Mesenchymal stem cell (in vitro differentiated cells and primary cell): Measurements from ENCODE around the gene LYZL2.

Source experiments
- DNase-seq: peaks from one replicate; pipeline ENCODE4 v3.0.0-alpha.2; 2013
- H2AFZ ChIP-seq: one replicate; pipeline ENCODE4 v1.6.1; 2013; ENCODE audit warnings: low read depth, mild to moderate bottlenecking, control low read depth, inconsistent platforms, low read length, moderate library complexity
- H2AK5ac ChIP-seq: 2 replicates; pipeline ENCODE4 v1.6.1; 2013; ENCODE audit warnings: low read length, moderate library complexity, mild to moderate bottlenecking, inconsistent platforms; ENCODE audit not compliant: severe bottlenecking
- H2BK120ac ChIP-seq: one replicate; pipeline ENCODE4 v1.6.1; 2013; ENCODE audit warnings: low read depth, mild to moderate bottlenecking, inconsistent platforms, low read length, moderate library complexity
- H2BK12ac ChIP-seq, 2 experiments: one replicate each; pipeline ENCODE4 v1.6.1; 2013; ENCODE audit warnings: inconsistent platforms in 2 of 2, low read length in 2 of 2, mild to moderate bottlenecking in 2 of 2, moderate library complexity in 2 of 2, control low read depth in 1 of 2
- H2BK15ac ChIP-seq: one replicate; pipeline ENCODE4 v1.6.1; 2013; ENCODE audit warnings: mild to moderate bottlenecking, low read depth, inconsistent platforms; ENCODE audit not compliant: poor library complexity, severe bottlenecking
- H2BK5ac ChIP-seq: 2 replicates; pipeline ENCODE4 v1.6.1; 2013; ENCODE audit warnings: low read depth, mild to moderate bottlenecking, low read length, control low read depth, inconsistent platforms; ENCODE audit not compliant: poor library complexity, severe bottlenecking
- H3K14ac ChIP-seq, 2 experiments: one replicate each; pipeline ENCODE4 v1.6.1; 2013; ENCODE audit warnings: inconsistent platforms in 2 of 2, low read length in 2 of 2, control low read depth in 1 of 2, mild to moderate bottlenecking in 1 of 2, moderate library complexity in 1 of 2
- H3K18ac ChIP-seq, 2 experiments: one replicate each; pipeline ENCODE4 v1.6.1; 2013; ENCODE audit warnings: inconsistent platforms in 2 of 2, low read length in 2 of 2, control low read depth in 1 of 2, low read depth in 1 of 2, mild to moderate bottlenecking in 1 of 2
- H3K23ac ChIP-seq, 2 experiments: one replicate each; pipeline ENCODE4 v1.6.1; 2013; ENCODE audit warnings: inconsistent platforms in 2 of 2, low read length in 2 of 2, mild to moderate bottlenecking in 2 of 2, moderate library complexity in 2 of 2, control low read depth in 1 of 2
- H3K27ac ChIP-seq: 2 replicates; pipeline ENCODE4 v1.5.1; 2013; ENCODE audit warnings: mild to moderate bottlenecking, moderate library complexity, low read length, control low read depth, inconsistent platforms; ENCODE audit not compliant: poor library complexity, severe bottlenecking
- H3K27me3 ChIP-seq, 2 experiments: 2 replicates each; pipeline versions ENCODE4 v1.6.1 to v1.7.0; 2013; ENCODE audit warnings: low read length in 2 of 2, mild to moderate bottlenecking in 2 of 2, moderate library complexity in 2 of 2, control low read depth in 1 of 2, inconsistent platforms in 1 of 2; ENCODE audit not compliant: control insufficient read depth in 1 of 2, insufficient read depth in 1 of 2
- H3K36me3 ChIP-seq, 2 experiments: 2 replicates each; pipeline versions ENCODE4 v1.6.1 to v1.7.0; 2013; ENCODE audit warnings: low read length in 2 of 2, control low read depth in 1 of 2, inconsistent platforms in 1 of 2, low read depth in 1 of 2, mild to moderate bottlenecking in 1 of 2; ENCODE audit not compliant: insufficient read depth in 2 of 2, control insufficient read depth in 1 of 2
- H3K4ac ChIP-seq, 2 experiments: one replicate each; pipeline ENCODE4 v1.6.1; 2013; ENCODE audit warnings: inconsistent platforms in 2 of 2, low read length in 2 of 2, mild to moderate bottlenecking in 2 of 2, moderate library complexity in 2 of 2, control low read depth in 1 of 2, low read depth in 1 of 2
- H3K4me1 ChIP-seq: 2 replicates; pipeline ENCODE4 v1.6.1; 2013; ENCODE audit warnings: low read depth, low read length, control low read depth; ENCODE audit not compliant: control insufficient read depth, insufficient read depth
- H3K4me2 ChIP-seq: 2 replicates; pipeline ENCODE4 v1.6.1; 2013; ENCODE audit warnings: low read length, mild to moderate bottlenecking, inconsistent platforms; ENCODE audit not compliant: poor library complexity, severe bottlenecking
- H3K4me3 ChIP-seq, 2 experiments: 2 replicates each; pipeline versions ENCODE4 v1.5.1 to v1.7.0; 2013; ENCODE audit warnings: low read length in 2 of 2, mild to moderate bottlenecking in 2 of 2, control low read depth in 1 of 2, low read depth in 1 of 2; ENCODE audit not compliant: insufficient read depth in 1 of 2
- H3K79me1 ChIP-seq: replicated peaks from 2 replicates; pipeline ENCODE4 v1.6.1; 2013; ENCODE audit warnings: mild to moderate bottlenecking, control low read depth, low read length, inconsistent platforms; ENCODE audit not compliant: poor library complexity, severe bottlenecking
- H3K9ac ChIP-seq: 2 replicates; pipeline ENCODE4 v1.7.0; 2013; ENCODE audit warnings: mild to moderate bottlenecking, low read length, moderate library complexity
- H3K9me3 ChIP-seq: 2 replicates; pipeline ENCODE4 v1.7.0; 2013; ENCODE audit warnings: mild to moderate bottlenecking, low read length; ENCODE audit not compliant: control insufficient read depth
- H4K8ac ChIP-seq: one replicate; pipeline ENCODE4 v1.6.1; 2013; ENCODE audit warnings: inconsistent platforms, mild to moderate bottlenecking, low read length, moderate library complexity
- H4K91ac ChIP-seq: one replicate; pipeline ENCODE4 v1.6.1; 2013; ENCODE audit warnings: mild to moderate bottlenecking, low read length, inconsistent platforms
- WGBS: methylation state at CpG from one replicate; pipeline ENCODE4 v1.1.7; 2013; ENCODE audit warnings: mixed read lengths; 5-methylcytosine and 5-hydroxymethylcytosine counted together

The LYZL2 gene

DNA sequence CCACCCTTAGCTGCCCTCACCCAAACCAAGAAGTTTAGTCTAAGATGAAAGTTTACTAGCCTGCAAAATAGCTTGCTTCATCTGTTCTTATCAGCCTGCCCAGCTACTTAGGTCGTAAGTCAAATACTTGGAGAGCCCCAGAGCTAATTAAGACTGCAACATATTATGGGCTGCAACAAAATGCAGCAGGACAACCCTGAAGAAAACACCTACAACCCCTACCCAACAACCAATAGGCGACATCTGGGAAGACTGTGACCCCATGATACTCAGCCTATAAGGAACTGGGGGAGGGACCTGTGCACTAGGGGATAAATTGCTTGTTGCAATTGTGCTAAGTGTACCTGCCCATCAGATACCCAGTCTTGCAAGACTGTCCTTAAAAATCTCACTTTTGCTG, 64.1 kb downstream of the LYZL2 start:
- Histone ChIP-seq H3K9me3 (peaks cover 7% of the 10 kb centered on the region), H2BK12ac (no peak overlapping the region)
- WGBS, result 38% methylated on average over 2 of the region's 2 CpGs

DNA sequence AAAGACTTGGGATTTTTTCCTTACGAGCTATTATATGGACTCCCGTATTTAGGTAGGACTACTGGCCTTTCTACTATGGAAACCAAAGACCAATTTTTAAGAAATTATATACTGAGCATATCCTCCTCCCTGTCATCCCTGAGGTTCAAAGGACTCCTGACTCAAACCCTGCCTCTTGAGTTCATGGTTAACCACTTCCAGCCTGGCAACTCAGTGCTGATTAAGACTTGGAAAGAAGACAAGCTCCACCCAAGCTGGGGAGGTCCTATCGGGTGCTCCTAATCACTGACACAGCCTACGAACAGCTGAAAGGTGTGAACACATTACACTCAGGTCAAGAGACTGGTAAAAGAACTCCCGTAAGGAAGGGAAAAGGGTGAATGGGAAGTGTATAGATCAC, 66.8 kb downstream of the LYZL2 start:
- Histone ChIP-seq H3K9ac (no peak overlapping the region), H4K91ac (no peak overlapping the region), H2AFZ (no peak overlapping the region), H3K23ac (no peak overlapping the region), H3K9me3 (no peaks in the 10 kb centered on the region), H3K4me2 (no peak overlapping the region), H4K8ac (no peak overlapping the region), H3K27ac (no peak overlapping the region), H2BK120ac (no peak overlapping the region), H2BK15ac (no peak overlapping the region), H2AK5ac (no peak overlapping the region), H3K4ac (no peak overlapping the region), H2BK5ac (no peak overlapping the region), H3K79me1 (no peaks in the 10 kb centered on the region), H3K14ac (no peak overlapping the region), H3K18ac (no peak overlapping the region), H3K36me3 (no peaks in the 10 kb centered on the region), H3K27me3 (no peaks in the 10 kb centered on the region), H2BK12ac (no peak overlapping the region), H3K4me1 (no peaks in the 10 kb centered on the region), H3K4me3 (no peak overlapping the region)
- no peak for DNase-seq
- WGBS, result 100% methylated on average over 5 of the region's 5 CpGs

More for the DNA sequence above, 64.1 kb downstream of the LYZL2 start:
- no peak overlapping the region for H3K27ac ChIP-seq
- no peaks in the 10 kb centered on the region for H3K36me3 ChIP-seq
- H4K91ac ChIP-seq, result no peak overlapping the region
- H3K4me1 ChIP-seq, result no peaks in the 10 kb centered on the region
- no peak for DNase-seq
- no peaks in the 10 kb centered on the region for H3K27me3 ChIP-seq
- H2BK5ac ChIP-seq, result no peak overlapping the region
- no peak overlapping the region for H3K4me2 ChIP-seq
- no peak overlapping the region for H3K4ac ChIP-seq
- H3K9ac ChIP-seq, result no peak overlapping the region
- H3K14ac ChIP-seq, result no peak overlapping the region
- H3K79me1 ChIP-seq, result no peaks in the 10 kb centered on the region
- no peak overlapping the region for H2AFZ ChIP-seq
- H2BK15ac ChIP-seq, result no peak overlapping the region
- H3K23ac ChIP-seq, result no peak overlapping the region
- H2BK120ac ChIP-seq, result no peak overlapping the region
- no peak overlapping the region for H3K4me3 ChIP-seq
- H3K18ac ChIP-seq, result no peak overlapping the region
- H4K8ac ChIP-seq, result no peak overlapping the region
- no peak overlapping the region for H2AK5ac ChIP-seq
